ENCODE results near the gene ABCD1.

Gene ABCD1

GRCh38 chrX:153791104-153791852 is 66.6 kb downstream of the ABCD1 start:
- no peak for DNase-seq (ENCODE audit: low read depth in 2 of 2)

DNA sequence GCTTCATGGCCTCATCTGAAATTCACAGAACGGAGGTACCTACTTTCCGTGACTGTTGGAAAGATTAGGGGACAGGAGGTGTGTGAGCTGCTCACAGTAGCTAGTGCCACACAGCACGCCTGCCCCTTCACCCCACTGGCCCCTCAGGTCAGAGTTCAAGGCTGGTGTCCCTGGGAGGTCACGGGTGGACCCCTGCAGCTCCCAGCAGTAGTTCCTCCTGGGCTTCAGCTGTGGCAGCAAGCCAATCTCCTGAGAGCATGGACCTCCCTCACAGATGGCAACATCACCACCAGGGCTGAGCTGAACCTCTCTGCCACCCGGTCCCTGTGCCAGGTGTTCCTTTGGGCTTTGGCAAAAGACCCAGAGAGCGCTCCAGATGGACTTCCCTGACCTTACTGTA is 67.7 kb downstream of the ABCD1 start:
- DNase-seq (ENCODE audit: low read depth in 2 of 2), result no peak

- DNase-seq (ENCODE audit: low read depth in 2 of 2), result no peak
These were observed 68.6 kb downstream of the ABCD1 start for GRCh38 chrX:153793291-153793690.

Measured in stimulated activated CD4-positive, alpha-beta T cell treated with anti-CD3 and anti-CD28 coated beads, Interleukin-15, amount 100 ng/mL, for 48 hours (primary cell).